T-helper 2 cell treated with Interferon-gamma antibody and Interleukin-4, amounts not matched to agents 5 μg/mL and 100 μg/mL, for 36 hours (primary cell): ENCODE results near the gene ZNF236.
"Not testable (repeated sequence)": the region's sequence is repeated elsewhere in the genome, so short reads cannot be mapped to it uniquely, and the experiment has no call there.

Experiments
- DNase-seq: peaks from one replicate; pipeline ENCODE4 v3.0.0; 2021; ENCODE audit warnings: low spot score
- H3K27ac Mint-ChIP-seq: one replicate; pipeline ENCODE4 v1.8.0; 2021; ENCODE audit warnings: mild to moderate bottlenecking, mixed read lengths
- H3K27me3 Mint-ChIP-seq: one replicate; pipeline ENCODE4 v1.8.0; 2021; ENCODE audit warnings: low read depth, mixed read lengths
- H3K36me3 Mint-ChIP-seq: one replicate; pipeline ENCODE4 v1.8.0; 2021; ENCODE audit warnings: low read depth, mixed read lengths
- H3K4me1 Mint-ChIP-seq: one replicate; pipeline ENCODE4 v1.8.0; 2021; ENCODE audit warnings: low read depth, mixed read lengths
- H3K4me3 Mint-ChIP-seq: one replicate; pipeline ENCODE4 v1.8.0; 2022; ENCODE audit warnings: mild to moderate bottlenecking, moderate library complexity, mixed read lengths
- H3K9me3 Mint-ChIP-seq: one replicate; pipeline ENCODE4 v1.8.0; 2021; ENCODE audit warnings: mixed read lengths

The ZNF236 gene

GRCh38 chr18:76806301-76806700 lies 16.1 kb upstream of the ZNF236 start:
- Mint-ChIP-seq H3K9me3 (no peaks in the 10 kb centered on the region), H3K27me3 (no peaks in the 10 kb centered on the region), H3K27ac (no peak overlapping the region), H3K4me3 (no peak overlapping the region), H3K4me1 (peaks cover 7% of the 10 kb centered on the region), H3K36me3 (peaks cover 5% of the 10 kb centered on the region)
- no peak for DNase-seq

GRCh38 chr18:76808561-76808960 lies 13.8 kb upstream of the ZNF236 start:
- Mint-ChIP-seq H3K4me1 (peaks cover 8% of the 10 kb centered on the region), H3K36me3 (peaks cover 5% of the 10 kb centered on the region), H3K27me3 (no peaks in the 10 kb centered on the region)

GRCh38 chr18:76811530-76811929 lies 10.8 kb upstream of the ZNF236 start:
- not testable (repeated sequence) for H3K9me3 Mint-ChIP-seq, H3K4me3 Mint-ChIP-seq, H3K36me3 Mint-ChIP-seq, H3K27me3 Mint-ChIP-seq, H3K4me1 Mint-ChIP-seq, DNase-seq, H3K27ac Mint-ChIP-seq

More at GRCh38 chr18:76808561-76808960, 13.8 kb upstream of the ZNF236 start:
- H3K4me3 Mint-ChIP-seq, result no peak overlapping the region
- DNase-seq, result no peak
- H3K27ac Mint-ChIP-seq, result no peak overlapping the region
- no peaks in the 10 kb centered on the region for H3K9me3 Mint-ChIP-seq

- Mint-ChIP-seq H3K4me1 (peaks cover 8% of the 10 kb centered on the region), H3K4me3 (no peak overlapping the region), H3K36me3 (peaks cover 8% of the 10 kb centered on the region)
These were observed 8.1 kb upstream of the ZNF236 start for GRCh38 chr18:76814256-76814655.

GRCh38 chr18:76816127-76816526 lies 6.2 kb upstream of the ZNF236 start:
- no peak for DNase-seq
- H3K9me3 Mint-ChIP-seq, result no peaks in the 10 kb centered on the region
- no peak overlapping the region for H3K4me3 Mint-ChIP-seq
- no peaks in the 10 kb centered on the region for H3K27me3 Mint-ChIP-seq
- H3K4me1 Mint-ChIP-seq, result peaks cover 18% of the 10 kb centered on the region
- H3K36me3 Mint-ChIP-seq, result peaks cover 20% of the 10 kb centered on the region
- H3K27ac Mint-ChIP-seq, result peak overlapping the region; percentile 31

More at GRCh38 chr18:76814256-76814655, 8.1 kb upstream of the ZNF236 start:
- Mint-ChIP-seq H3K9me3 (no peaks in the 10 kb centered on the region), H3K27ac (no peak overlapping the region), H3K27me3 (no peaks in the 10 kb centered on the region)
- no peak for DNase-seq

GRCh38 chr18:76817888-76818611 lies 4.3 kb upstream of the ZNF236 start:
- H3K4me1 Mint-ChIP-seq, result peaks cover 15% of the 10 kb centered on the region
- H3K36me3 Mint-ChIP-seq, result peaks cover 20% of the 10 kb centered on the region
- DNase-seq, result no peak
- no peak overlapping the region for H3K27ac Mint-ChIP-seq
- H3K27me3 Mint-ChIP-seq, result no peaks in the 10 kb centered on the region
- H3K4me3 Mint-ChIP-seq, result no peak overlapping the region
- H3K9me3 Mint-ChIP-seq, result no peaks in the 10 kb centered on the region

GRCh38 chr18:76819411-76820136 lies 2.8 kb upstream of the ZNF236 start:
- peaks cover 26% of the 10 kb centered on the region for H3K4me1 Mint-ChIP-seq
- no peak for DNase-seq
- peaks cover 20% of the 10 kb centered on the region for H3K36me3 Mint-ChIP-seq
- H3K27me3 Mint-ChIP-seq, result no peaks in the 10 kb centered on the region
- H3K9me3 Mint-ChIP-seq, result no peaks in the 10 kb centered on the region
- H3K27ac Mint-ChIP-seq, result peak overlapping the region; percentile 31
- H3K4me3 Mint-ChIP-seq, result peak overlapping the region; percentile 96

- DNase-seq, result no peak
- Mint-ChIP-seq H3K9me3 (no peaks in the 10 kb centered on the region), H3K4me3 (peak overlapping the region; percentile 96), H3K4me1 (peaks cover 31% of the 10 kb centered on the region), H3K36me3 (peaks cover 16% of the 10 kb centered on the region), H3K27me3 (no peaks in the 10 kb centered on the region), H3K27ac (peak overlapping the region; percentile 96)
These were observed 942 bp upstream of the ZNF236 start for GRCh38 chr18:76821356-76821874.

- Mint-ChIP-seq H3K36me3 (peaks cover 16% of the 10 kb centered on the region), H3K9me3 (no peaks in the 10 kb centered on the region), H3K27ac (peak overlapping the region; percentile 96), H3K4me1 (peaks cover 31% of the 10 kb centered on the region), H3K4me3 (peak overlapping the region; percentile 96), H3K27me3 (no peaks in the 10 kb centered on the region)
- peak; percentile 65 for DNase-seq
These were observed 367 bp upstream of the ZNF236 start for GRCh38 chr18:76821875-76822505.

GRCh38 chr18:76823161-76823538 lies 793 bp downstream of the ZNF236 start:
- Mint-ChIP-seq H3K9me3 (no peaks in the 10 kb centered on the region), H3K4me1 (peaks cover 36% of the 10 kb centered on the region), H3K27me3 (no peaks in the 10 kb centered on the region), H3K27ac (peak overlapping the region; percentile 81), H3K36me3 (peaks cover 13% of the 10 kb centered on the region), H3K4me3 (peak overlapping the region; percentile 89)
- no peak for DNase-seq

- peaks cover 33% of the 10 kb centered on the region for H3K4me1 Mint-ChIP-seq
- DNase-seq, result no peak
- H3K9me3 Mint-ChIP-seq, result no peaks in the 10 kb centered on the region
These were observed 1.2 kb downstream of the ZNF236 start for GRCh38 chr18:76823587-76824011.

GRCh38 chr18:76824145-76824676 lies 1.9 kb downstream of the ZNF236 start:
- Mint-ChIP-seq H3K36me3 (peaks cover 11% of the 10 kb centered on the region), H3K4me1 (peaks cover 31% of the 10 kb centered on the region), H3K9me3 (no peaks in the 10 kb centered on the region), H3K27me3 (no peaks in the 10 kb centered on the region), H3K27ac (peak overlapping the region; percentile 67), H3K4me3 (peak overlapping the region; percentile 89)
- no peak for DNase-seq

More at GRCh38 chr18:76823587-76824011, 1.2 kb downstream of the ZNF236 start:
- Mint-ChIP-seq H3K27ac (peak overlapping the region; percentile 81), H3K27me3 (no peaks in the 10 kb centered on the region), H3K4me3 (peak overlapping the region; percentile 89), H3K36me3 (peaks cover 13% of the 10 kb centered on the region)

- peaks cover 30% of the 10 kb centered on the region for H3K4me1 Mint-ChIP-seq
- H3K27ac Mint-ChIP-seq, result peak overlapping the region; percentile 32
- peaks cover 11% of the 10 kb centered on the region for H3K36me3 Mint-ChIP-seq
- H3K27me3 Mint-ChIP-seq, result no peaks in the 10 kb centered on the region
- DNase-seq, result no peak
- H3K4me3 Mint-ChIP-seq, result peak overlapping the region; percentile 89
- H3K9me3 Mint-ChIP-seq, result no peaks in the 10 kb centered on the region
These were observed 2.4 kb downstream of the ZNF236 start for GRCh38 chr18:76824754-76825153.
